Endothelial cell of umbilical vein (primary cell): ENCODE data around the gene KRT82. TPM values are rescaled to one million over a fixed set of nuclear protein-coding genes. Genes with fewer than 3 reads are reported as not detected.

Experiments
- BruUV-seq: library from RNA; stranded (reverse); fragments of 400-500 nt; replicated peaks from 2 replicates; lab custom pipeline; 2021; lab: Mats Ljungman, UMichigan
- CTCF ChIA-PET: fragments of 300-600, 350-600 bp; sonication (Branson Sonifier 250); formaldehyde crosslinking; loops from one replicate; lab custom pipeline; 2021; ENCODE audit warnings: antibody characterized with exemption, inconsistent platforms; lab: Charles Lee
- POLR2A ChIA-PET: fragments of 300-600, 350-600 bp; sonication (Branson Sonifier 250); formaldehyde crosslinking; loops from one replicate; lab custom pipeline; 2021; ENCODE audit warnings: antibody characterized with exemption, inconsistent platforms; lab: Charles Lee
- DNase-seq: peaks from one replicate; pipeline ENCODE4 v3.0.0-alpha.2; 2011; ENCODE audit warnings: low read depth, low spot score
- FAIRE-seq: peaks from 2 replicates; lab custom pipeline; 2011; peaks lifted over from hg19 to GRCh38; lab: Jason Lieb, UNC
- H2AFZ ChIP-seq: 2 replicates; pipeline ENCODE4 v1.6.0; 2012; ENCODE audit warnings: low read depth, low read length, control low read depth, inconsistent platforms
- H3K27ac ChIP-seq: 2 replicates; pipeline ENCODE4 v1.5.1; 2011; ENCODE audit warnings: low read depth, mild to moderate bottlenecking, control low read depth, low read length, moderate library complexity; ENCODE audit not compliant: insufficient read depth
- H3K27me3 ChIP-seq, 2 experiments: 2 replicates each; pipeline versions ENCODE4 v1.6.0 to v1.6.1; 2011; ENCODE audit warnings: low read length in 2 of 2, mixed read lengths in 1 of 2; ENCODE audit not compliant: control insufficient read depth in 2 of 2, insufficient read depth in 2 of 2
- H3K36me3 ChIP-seq, 2 experiments: 2 replicates in 1 of 2; 3 replicates in 1 of 2; pipeline ENCODE4 v1.5.1; 2011; ENCODE audit warnings: low read length in 2 of 2, mild to moderate bottlenecking in 1 of 2, moderate library complexity in 1 of 2; ENCODE audit not compliant: control insufficient read depth in 2 of 2, insufficient read depth in 2 of 2; ENCODE audit errors: extremely low read depth in 1 of 2
- H3K4me1 ChIP-seq: 3 replicates; pipeline ENCODE4 v1.5.1; 2011; ENCODE audit warnings: mild to moderate bottlenecking, low read length; ENCODE audit not compliant: control insufficient read depth, insufficient read depth; ENCODE audit errors: extremely low read depth
- H3K4me2 ChIP-seq: 2 replicates; pipeline ENCODE4 v1.6.1; 2011; ENCODE audit warnings: low read length, control low read depth, mixed read lengths; ENCODE audit not compliant: insufficient read depth
- H3K4me3 ChIP-seq, 3 experiments: fragments of 200-600 bp in 1 of 3; sonication (generic), shearing (Covaris generic) in 1 of 3; replicated peaks in 1 of 3; 2 replicates each; pipeline ENCODE4 v1.5.1; 2011 to 2016; ENCODE audit warnings: control low read depth in 3 of 3, low read length in 3 of 3, mild to moderate bottlenecking in 2 of 3, inconsistent platforms in 1 of 3, low read depth in 1 of 3, moderate library complexity in 1 of 3; ENCODE audit not compliant: insufficient read depth in 1 of 3
- H3K79me2 ChIP-seq: 2 replicates; pipeline ENCODE4 v1.6.0; 2012; ENCODE audit warnings: low read length, inconsistent platforms; ENCODE audit not compliant: control insufficient read depth, insufficient read depth
- H3K9ac ChIP-seq: replicated peaks from 2 replicates; pipeline ENCODE3; 2011; ENCODE audit warnings: low read length, control low read depth; ENCODE audit not compliant: insufficient read depth; ENCODE audit errors: extremely low read depth
- H3K9me1 ChIP-seq: replicated peaks from 3 replicates; pipeline ENCODE4 v1.6.0; 2011; ENCODE audit warnings: mild to moderate bottlenecking, low read length; ENCODE audit not compliant: control insufficient read depth, insufficient read depth; ENCODE audit errors: extremely low read depth
- H3K9me3 ChIP-seq: replicated peaks from 2 replicates; pipeline ENCODE4 v1.5.1; 2012; ENCODE audit warnings: low read length, inconsistent platforms; ENCODE audit not compliant: control insufficient read depth, insufficient read depth
- H4K20me1 ChIP-seq: replicated peaks from 2 replicates; pipeline ENCODE3; 2011; ENCODE audit warnings: mild to moderate bottlenecking, low read length; ENCODE audit not compliant: control insufficient read depth, insufficient read depth; ENCODE audit errors: extremely low read depth
- EZH2 ChIP-seq: IDR thresholded peaks from 2 replicates; pipeline ENCODE4 v1.6.1; 2012; ENCODE audit warnings: borderline replicate concordance, low read depth, mild to moderate bottlenecking, moderate library complexity, low read length, inconsistent platforms; ENCODE audit not compliant: severe bottlenecking
- FOS ChIP-seq: IDR thresholded peaks from 2 replicates; pipeline ENCODE4 v1.6.1; 2011; ENCODE audit warnings: mild to moderate bottlenecking, low read length, moderate library complexity, borderline replicate concordance; ENCODE audit not compliant: insufficient read depth
- GATA2 ChIP-seq: IDR thresholded peaks from 2 replicates; pipeline ENCODE4 v1.7.0; 2011; ENCODE audit warnings: low read depth, mild to moderate bottlenecking, moderate library complexity, mixed read lengths, low read length; ENCODE audit not compliant: insufficient read length, insufficient read depth
- JUN ChIP-seq: IDR thresholded peaks from 2 replicates; pipeline ENCODE4 v1.6.1; 2011; ENCODE audit warnings: borderline replicate concordance, low read depth; ENCODE audit not compliant: insufficient read length, insufficient read depth
- MYC ChIP-seq: IDR thresholded peaks from one replicate; pipeline ENCODE4 v1.6.1; 2011; ENCODE audit warnings: mild to moderate bottlenecking, low read depth, low read length
- POLR2A ChIP-seq: IDR thresholded peaks from 2 replicates; pipeline ENCODE4 v1.6.1; 2012; ENCODE audit warnings: low read depth, mild to moderate bottlenecking, control low read depth, low read length
- POLR2AphosphoS5 ChIP-seq: IDR thresholded peaks from 2 replicates; pipeline ENCODE4 v1.6.1; 2012; ENCODE audit warnings: low read depth, mild to moderate bottlenecking, control low read depth, low read length, moderate library complexity; ENCODE audit not compliant: insufficient read depth
- dilution Hi-C: fragments of 300-500 bp; cut with MboI; formaldehyde crosslinking; loops from one replicate; pipeline ENCODE4 v1.15.0; 2019; ENCODE audit warnings: low sequenced_read_pairs; ENCODE audit not compliant: extremely low pct_ligation_motif_present
- intact Hi-C: fragments of 100-400 bp; cut with micrococcal nuclease; formaldehyde crosslinking; loops from one replicate; pipeline ENCODE4 v1.10.0; 2022
- polyA plus RNA-seq, 4 experiments: library from polyadenylated mRNA; depleted of rRNA in 3 of 4; stranded (reverse) in 3 of 4; unstranded in 1 of 4; fragments of >200 nt; gene quantifications; 2 replicates each; pipeline versions ENCODE4 v1.2.1 to v1.2.3, GENCODE V29; 2011 to 2012; ENCODE audit warnings: missing spikeins in 1 of 4
- total RNA-seq: library from RNA; stranded (reverse); gene quantifications from 2 replicates; pipeline ENCODE4 v1.2.3, GENCODE V29; 2021
- TF ChIP-seq, protein P1 (sequence below), 2 donors: IDR thresholded peaks; 1 replicate in 1 of 2; 2 replicates in 1 of 2; pipeline ENCODE4 v1.5.1; 2011; ENCODE audit warnings: low read length in 2 of 2, mild to moderate bottlenecking in 2 of 2, moderate library complexity in 2 of 2, control low read depth in 1 of 2, inconsistent platforms in 1 of 2, low read depth in 1 of 2; ENCODE audit not compliant: insufficient read depth in 1 of 2; ENCODE audit errors: extremely low read depth in 1 of 2

The KRT82 gene
- total and polyA plus RNA-seq, 2 donors (not counting 3 experiments of a cell fraction or from before 2014, with no cell fraction given) = not detected

GRCh38 chr12:52402873-52403540, 3.1 kb downstream of the KRT82 start:
- intact Hi-C loops (no loop called here), dilution Hi-C loops (no loop called here)
- FAIRE-seq (no peak), DNase-seq (no peak)
- Histone ChIP-seq H3K9me1 (no peaks in the 10 kb centered on the region), H4K20me1 (no peaks in the 10 kb centered on the region), H3K4me2 (no peak overlapping the region), H3K9ac (no peak overlapping the region), H3K27ac (no peak overlapping the region), H2AFZ (no peak overlapping the region), H3K4me1 (no peaks in the 10 kb centered on the region), H3K79me2 (no peaks in the 10 kb centered on the region), H3K36me3 (no peaks in the 10 kb centered on the region), H3K27me3 (peaks cover 0 to 5% of the 10 kb centered on the region in 2 experiments), H3K9me3 (no peaks in the 10 kb centered on the region), H3K4me3 (no peak overlapping the region)
- POLR2A ChIA-PET = no interaction called here
- no TSS peak for BruUV-seq
- CTCF ChIA-PET = interaction anchor here (1.0 to 2.0 kb wide), 4 partner anchors 11 to 477 kb away, joined by 3 to 8 read pairs (median 3); no protein-coding TSS in a partner anchor
- TF ChIP-seq POLR2AphosphoS5 (no peak), GATA2 (no peak), POLR2A (no peak), EZH2 (no peak), FOS (no peak), JUN (no peak), MYC (no peak)
- TF ChIP-seq, protein P1, sequence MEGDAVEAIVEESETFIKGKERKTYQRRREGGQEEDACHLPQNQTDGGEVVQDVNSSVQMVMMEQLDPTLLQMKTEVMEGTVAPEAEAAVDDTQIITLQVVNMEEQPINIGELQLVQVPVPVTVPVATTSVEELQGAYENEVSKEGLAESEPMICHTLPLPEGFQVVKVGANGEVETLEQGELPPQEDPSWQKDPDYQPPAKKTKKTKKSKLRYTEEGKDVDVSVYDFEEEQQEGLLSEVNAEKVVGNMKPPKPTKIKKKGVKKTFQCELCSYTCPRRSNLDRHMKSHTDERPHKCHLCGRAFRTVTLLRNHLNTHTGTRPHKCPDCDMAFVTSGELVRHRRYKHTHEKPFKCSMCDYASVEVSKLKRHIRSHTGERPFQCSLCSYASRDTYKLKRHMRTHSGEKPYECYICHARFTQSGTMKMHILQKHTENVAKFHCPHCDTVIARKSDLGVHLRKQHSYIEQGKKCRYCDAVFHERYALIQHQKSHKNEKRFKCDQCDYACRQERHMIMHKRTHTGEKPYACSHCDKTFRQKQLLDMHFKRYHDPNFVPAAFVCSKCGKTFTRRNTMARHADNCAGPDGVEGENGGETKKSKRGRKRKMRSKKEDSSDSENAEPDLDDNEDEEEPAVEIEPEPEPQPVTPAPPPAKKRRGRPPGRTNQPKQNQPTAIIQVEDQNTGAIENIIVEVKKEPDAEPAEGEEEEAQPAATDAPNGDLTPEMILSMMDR (IDR thresholded peaks at IDR 0.05; ENCODE audit: extremely low read depth in 1 of 2, insufficient read depth in 1 of 2, low read depth in 1 of 2, low read length in 2 of 2) = no peak
